Endothelial cell of hepatic sinusoid (primary cell): Measurements from ENCODE around the gene TPBG.

Experiments used
- in situ Hi-C: cut with HindIII; loops from 2 replicates; pipeline ENCODE4 v1.10.0; 2017; ENCODE audit warnings: low sequenced_read_pairs

TPBG gene

GRCh38 chr6:82374516-82374915 lies 10.9 kb downstream of the TPBG start:
- in situ Hi-C loops: no loop called here

GRCh38 chr6:82376636-82377035 lies 13.0 kb downstream of the TPBG start:
- in situ Hi-C loops: no loop called here

- in situ Hi-C loops: no loop called here
These were observed 17.1 kb downstream of the TPBG start for GRCh38 chr6:82380566-82381185.

GRCh38 chr6:82381278-82381677 lies 17.7 kb downstream of the TPBG start:
- in situ Hi-C loops: no loop called here

GRCh38 chr6:82385102-82385501 lies 21.5 kb downstream of the TPBG start:
- in situ Hi-C loops: no loop called here

- in situ Hi-C loops: no loop called here
These were observed 21.9 kb downstream of the TPBG start for GRCh38 chr6:82385546-82385945.

GRCh38 chr6:82385961-82386360 lies 22.3 kb downstream of the TPBG start:
- in situ Hi-C loops: no loop called here

- in situ Hi-C loops: loop anchor here (5.0 kb wide), 1 partner anchor 42 kb away; no protein-coding TSS in a partner anchor
These were observed 31.2 kb downstream of the TPBG start for GRCh38 chr6:82394770-82395169.

- in situ Hi-C loops: loop anchor here (5.0 kb wide), 1 partner anchor 45 kb away; no protein-coding TSS in a partner anchor
These were observed 33.5 kb downstream of the TPBG start for GRCh38 chr6:82396964-82397751.

GRCh38 chr6:82397962-82398692 lies 34.5 kb downstream of the TPBG start:
- in situ Hi-C loops: loop anchor here (5.0 kb wide), 1 partner anchor 46 kb away; no protein-coding TSS in a partner anchor

GRCh38 chr6:82408952-82409431 lies 45.4 kb downstream of the TPBG start:
- in situ Hi-C loops: no loop called here

GRCh38 chr6:82410151-82410648 lies 46.6 kb downstream of the TPBG start:
- in situ Hi-C loops: no loop called here

- in situ Hi-C loops: no loop called here
These were observed 50.3 kb downstream of the TPBG start for GRCh38 chr6:82413868-82414267.

GRCh38 chr6:82415820-82416219 lies 52.2 kb downstream of the TPBG start:
- in situ Hi-C loops: no loop called here

GRCh38 chr6:82416346-82416745 lies 52.7 kb downstream of the TPBG start:
- in situ Hi-C loops: no loop called here
